Measurements from ENCODE around the gene DLX2. TPM values are rescaled to one million over a fixed set of nuclear protein-coding genes. Genes with fewer than 3 reads are reported as not detected.
"Not testable (repeated sequence)": the region's sequence is repeated elsewhere in the genome, so short reads cannot be mapped to it uniquely, and the experiment has no call there.

DLX2 gene
- total RNA-seq, 4 donors from 2014 or later, result not detected

DNA sequence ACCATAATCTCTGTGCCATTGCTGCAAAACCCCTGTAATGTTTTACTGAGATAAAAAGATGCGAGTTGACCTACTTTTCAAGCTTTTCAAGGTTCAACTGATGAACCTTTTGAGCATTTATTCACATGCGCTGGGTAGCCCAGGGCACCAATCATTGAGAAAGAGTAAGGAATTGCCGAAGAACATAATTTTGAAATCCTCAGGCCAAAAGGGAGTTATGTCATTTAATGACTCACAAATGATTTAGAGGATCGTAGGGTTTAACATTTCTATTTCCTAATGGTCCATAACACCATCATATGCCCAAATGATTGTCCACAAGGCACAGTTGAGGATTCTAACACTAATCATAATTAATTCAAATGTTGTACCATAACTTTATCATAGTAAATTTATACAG lies 37.6 kb downstream of the DLX2 start:
- no peaks in the 10 kb centered on the region for H3K36me3 ChIP-seq
- H3K4me3 ChIP-seq, result no peak overlapping the region
- no peaks in the 10 kb centered on the region for H3K9me3 ChIP-seq
- no peak for DNase-seq
- H3K27me3 ChIP-seq, result no peaks in the 10 kb centered on the region
- no peaks in the 10 kb centered on the region for H3K4me1 ChIP-seq
- H3K27ac ChIP-seq, result no peak overlapping the region
- TF ChIP-seq POLR2A (IDR thresholded peaks at IDR 0.05), result no peak
- TF ChIP-seq, protein P1, sequence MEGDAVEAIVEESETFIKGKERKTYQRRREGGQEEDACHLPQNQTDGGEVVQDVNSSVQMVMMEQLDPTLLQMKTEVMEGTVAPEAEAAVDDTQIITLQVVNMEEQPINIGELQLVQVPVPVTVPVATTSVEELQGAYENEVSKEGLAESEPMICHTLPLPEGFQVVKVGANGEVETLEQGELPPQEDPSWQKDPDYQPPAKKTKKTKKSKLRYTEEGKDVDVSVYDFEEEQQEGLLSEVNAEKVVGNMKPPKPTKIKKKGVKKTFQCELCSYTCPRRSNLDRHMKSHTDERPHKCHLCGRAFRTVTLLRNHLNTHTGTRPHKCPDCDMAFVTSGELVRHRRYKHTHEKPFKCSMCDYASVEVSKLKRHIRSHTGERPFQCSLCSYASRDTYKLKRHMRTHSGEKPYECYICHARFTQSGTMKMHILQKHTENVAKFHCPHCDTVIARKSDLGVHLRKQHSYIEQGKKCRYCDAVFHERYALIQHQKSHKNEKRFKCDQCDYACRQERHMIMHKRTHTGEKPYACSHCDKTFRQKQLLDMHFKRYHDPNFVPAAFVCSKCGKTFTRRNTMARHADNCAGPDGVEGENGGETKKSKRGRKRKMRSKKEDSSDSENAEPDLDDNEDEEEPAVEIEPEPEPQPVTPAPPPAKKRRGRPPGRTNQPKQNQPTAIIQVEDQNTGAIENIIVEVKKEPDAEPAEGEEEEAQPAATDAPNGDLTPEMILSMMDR (IDR thresholded peaks at IDR 0.05), result no peak

DNA sequence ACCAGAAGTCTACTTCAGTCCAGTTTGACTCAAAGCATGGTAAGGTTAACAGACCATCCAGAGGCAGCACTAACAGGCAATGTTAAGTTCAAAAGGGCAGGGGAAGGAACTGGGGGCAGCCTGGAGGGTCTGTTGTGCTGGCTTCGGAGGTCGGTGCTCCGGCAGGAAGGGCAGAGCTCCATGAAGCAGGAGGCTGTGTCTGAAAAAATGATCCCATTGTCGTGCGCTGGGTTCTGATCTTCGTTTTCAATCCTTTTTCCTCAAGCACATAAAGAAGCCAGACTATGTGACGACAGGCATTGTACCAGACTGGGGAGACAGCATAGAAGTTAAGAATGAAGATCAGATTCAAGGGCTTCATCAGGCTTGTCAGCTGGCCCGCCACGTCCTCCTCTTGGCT lies 39.3 kb downstream of the DLX2 start:
- no peak for DNase-seq
- H3K36me3 ChIP-seq, result no peaks in the 10 kb centered on the region
- TF ChIP-seq, protein P1 (IDR thresholded peaks at IDR 0.05), result no peak
- TF ChIP-seq POLR2A (IDR thresholded peaks at IDR 0.05), result no peak
- no peaks in the 10 kb centered on the region for H3K4me1 ChIP-seq
- H3K9me3 ChIP-seq, result no peaks in the 10 kb centered on the region
- no peak overlapping the region for H3K4me3 ChIP-seq
- H3K27ac ChIP-seq, result no peak overlapping the region
- no peaks in the 10 kb centered on the region for H3K27me3 ChIP-seq

DNA sequence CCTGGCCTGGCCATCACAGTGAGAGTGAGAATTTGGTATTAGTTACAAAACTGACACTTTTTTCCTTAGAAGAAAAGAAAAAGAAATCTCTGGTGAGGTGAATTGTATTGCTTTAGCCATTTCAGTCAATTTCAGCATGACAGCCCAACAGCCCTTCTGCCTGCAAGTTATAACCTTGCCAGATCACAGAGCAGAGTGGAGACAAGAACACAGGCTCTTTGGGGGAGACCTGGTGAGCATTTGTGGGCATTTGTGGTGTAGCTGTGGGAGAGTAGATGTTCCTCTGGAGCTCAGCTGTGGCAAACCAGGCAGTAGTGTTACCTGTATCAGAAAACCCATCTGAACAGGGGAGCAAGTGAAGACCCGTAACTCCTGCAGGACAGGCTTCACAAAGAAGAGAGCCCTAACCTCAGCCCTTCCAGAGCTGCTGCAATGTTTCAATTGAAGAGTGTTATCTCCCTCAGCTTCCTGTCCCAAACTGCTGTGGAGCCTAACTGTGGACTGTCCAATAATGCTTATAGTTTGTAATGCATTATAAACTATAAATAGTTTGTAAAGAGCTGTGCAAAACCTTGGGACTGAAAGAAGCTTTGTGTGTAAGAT lies 40.2 kb downstream of the DLX2 start:
- no peaks in the 10 kb centered on the region for H3K36me3 ChIP-seq
- H3K4me3 ChIP-seq, result no peak overlapping the region
- no peak overlapping the region for H3K27ac ChIP-seq
- H3K27me3 ChIP-seq, result no peaks in the 10 kb centered on the region
- H3K9me3 ChIP-seq, result no peaks in the 10 kb centered on the region
- no peak for DNase-seq
- H3K4me1 ChIP-seq, result no peaks in the 10 kb centered on the region
- TF ChIP-seq, protein P1 (IDR thresholded peaks at IDR 0.05), result no peak
- TF ChIP-seq POLR2A (IDR thresholded peaks at IDR 0.05), result no peak

DNA sequence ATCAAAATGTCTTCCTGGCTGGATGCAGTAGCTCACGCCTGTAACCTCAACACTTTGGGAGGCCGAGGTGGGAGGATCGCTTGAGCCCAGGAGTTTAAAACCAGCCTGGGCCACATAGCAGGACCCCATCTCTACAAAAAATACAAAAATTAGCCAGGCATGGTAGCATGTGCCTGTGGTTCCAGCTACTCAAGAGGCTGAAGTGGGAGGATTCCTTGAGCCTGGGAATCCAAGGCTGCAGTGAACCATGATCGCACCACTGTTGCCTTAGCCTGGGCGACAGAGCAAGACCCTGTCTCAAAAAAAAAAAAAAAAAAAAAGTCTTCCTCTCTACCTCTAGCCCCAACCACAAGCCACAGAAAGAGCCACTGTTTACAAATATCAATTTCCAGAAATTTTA lies 42.6 kb downstream of the DLX2 start:
- not testable (repeated sequence) for H3K4me1 ChIP-seq, H3K27ac ChIP-seq, DNase-seq, H3K9me3 ChIP-seq, H3K36me3 ChIP-seq, H3K4me3 ChIP-seq, H3K27me3 ChIP-seq

DNA sequence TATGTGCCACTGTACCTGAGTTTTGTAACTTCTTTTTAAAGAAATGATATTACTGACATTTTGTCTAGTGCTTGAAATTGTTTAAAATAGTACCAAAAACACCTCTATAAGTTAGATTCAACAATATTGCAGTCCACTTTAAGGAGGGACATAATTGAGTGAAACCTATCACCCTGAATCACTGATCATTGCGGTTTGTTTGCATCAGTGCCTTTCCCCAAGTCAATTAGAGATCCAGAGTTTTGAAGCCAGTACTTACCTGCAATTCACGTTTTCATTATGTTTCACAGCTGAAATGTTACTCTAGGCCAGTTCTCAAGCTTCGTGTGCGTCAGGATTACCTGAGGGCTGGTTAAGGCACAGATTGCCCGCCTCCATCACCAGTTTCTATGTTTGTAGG lies 44.0 kb downstream of the DLX2 start:
- Histone ChIP-seq H3K9me3 (no peaks in the 10 kb centered on the region), H3K4me3 (no peak overlapping the region), H3K4me1 (no peaks in the 10 kb centered on the region), H3K27me3 (no peaks in the 10 kb centered on the region), H3K36me3 (no peaks in the 10 kb centered on the region), H3K27ac (no peak overlapping the region)
- TF ChIP-seq, protein P1 (IDR thresholded peaks at IDR 0.05), result no peak
- DNase-seq, result no peak

DNA sequence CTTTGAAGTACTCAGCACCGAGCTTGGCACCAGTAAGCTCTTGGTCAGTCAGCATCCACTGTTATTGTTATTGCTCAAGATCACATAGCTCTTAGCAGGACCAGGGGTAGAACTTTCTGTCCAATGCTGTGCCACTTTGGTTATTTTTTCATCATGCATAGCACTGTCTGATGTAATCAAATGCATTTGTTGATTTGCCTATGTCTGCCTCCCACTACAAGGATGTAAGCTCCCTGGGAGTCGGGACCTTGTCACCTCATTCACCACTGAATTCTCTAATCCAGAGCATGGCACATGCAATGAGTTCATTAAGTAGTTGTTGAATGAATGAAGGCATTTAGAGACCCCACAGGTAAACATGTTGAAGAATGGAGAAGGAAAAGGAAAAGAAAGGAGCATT lies 46.4 kb downstream of the DLX2 start:
- H3K4me1 ChIP-seq, result no peaks in the 10 kb centered on the region
- no peak overlapping the region for H3K4me3 ChIP-seq
- DNase-seq, result no peak
- no peak overlapping the region for H3K27ac ChIP-seq
- TF ChIP-seq, protein P1 (IDR thresholded peaks at IDR 0.05), result no peak
- no peak for TF ChIP-seq POLR2A (IDR thresholded peaks at IDR 0.05)
- H3K36me3 ChIP-seq, result no peaks in the 10 kb centered on the region
- no peaks in the 10 kb centered on the region for H3K9me3 ChIP-seq
- H3K27me3 ChIP-seq, result no peaks in the 10 kb centered on the region

All from Peyer's patch (tissue), 4 donors.